Right atrium auricular region (tissue), 2 donors: ENCODE measurements around the gene KIF5C. TPM values are rescaled to one million over a fixed set of nuclear protein-coding genes. Genes with fewer than 3 reads are reported as not detected.

Experiments
- DNase-seq: peaks from one replicate; pipeline ENCODE4 v3.0.0-alpha.2; 2019; ENCODE audit warnings: low spot score
- H3K27ac ChIP-seq, 2 donors: fragments of 200-600 bp; sonication (generic); 1 replicate in 1 of 2; 2 replicates in 1 of 2; pipeline ENCODE4 v1.5.1; 2016 to 2019
- H3K27me3 ChIP-seq, 2 donors: fragments of 200-600 bp; sonication (generic); one replicate each; pipeline versions ENCODE4 v1.5.1 to v1.6.0; 2017 to 2019
- H3K36me3 ChIP-seq: fragments of 200-600 bp; sonication (generic); one replicate; pipeline ENCODE4 v1.5.1; 2016
- H3K4me1 ChIP-seq, 2 donors: fragments of 200-600 bp; sonication (generic); one replicate each; pipeline versions ENCODE4 v1.5.1 to v1.6.0; 2017 to 2019
- H3K4me3 ChIP-seq, 2 donors: fragments of 200-600 bp; sonication (generic); 1 replicate in 1 of 2; 2 replicates in 1 of 2; pipeline ENCODE4 v1.5.1; 2017 to 2019; ENCODE audit warnings: mild to moderate bottlenecking in 1 of 2, moderate library complexity in 1 of 2
- H3K9me3 ChIP-seq, 2 donors: fragments of 200-600 bp; sonication (generic); one replicate each; pipeline ENCODE4 v1.5.1; 2019
- CTCF ChIP-seq, 2 donors: fragments of 200-600 bp; sonication (generic); IDR thresholded peaks; one replicate each; pipeline ENCODE4 v1.5.1; 2019; ENCODE audit warnings: antibody characterized with exemption in 2 of 2
- total RNA-seq, 2 donors: library from RNA; depleted of rRNA; stranded (reverse); fragments of >200 nt; gene quantifications; one replicate each; pipeline ENCODE4 v1.1.0, GENCODE V29; 2016

The KIF5C gene
- total RNA-seq, 2 donors from 2014 or later, result 1.6 to 2.2 TPM

DNA sequence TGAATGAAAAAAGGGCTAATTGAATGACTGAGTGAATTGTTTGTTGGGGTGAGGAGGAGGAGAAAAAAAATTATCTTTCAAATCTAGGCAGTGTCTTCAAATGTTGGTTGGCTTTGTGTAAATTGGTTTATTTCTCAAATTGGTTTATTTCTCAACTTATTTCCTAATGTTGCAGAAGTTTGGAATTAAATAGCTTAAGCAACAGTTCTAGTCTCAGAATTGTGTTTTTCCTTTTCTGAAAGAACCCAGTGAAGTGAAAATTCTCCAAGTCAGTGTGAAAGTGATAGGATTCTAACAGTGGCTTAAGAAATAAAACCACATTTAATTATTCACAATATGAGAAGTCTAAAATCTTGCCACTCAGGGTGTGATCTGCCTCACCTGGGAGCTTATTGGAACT, 108.9 kb downstream of the KIF5C start:
- H3K4me3 ChIP-seq, result no peak overlapping the region
- no peaks in the 10 kb centered on the region for H3K4me1 ChIP-seq
- DNase-seq, result no peak
- TF ChIP-seq CTCF (IDR thresholded peaks at IDR 0.05), result no peak
- H3K9me3 ChIP-seq, result no peaks in the 10 kb centered on the region
- no peak overlapping the region for H3K27ac ChIP-seq
- no peaks in the 10 kb centered on the region for H3K36me3 ChIP-seq
- H3K27me3 ChIP-seq, result no peaks in the 10 kb centered on the region

- no peak overlapping the region for H3K4me3 ChIP-seq
- H3K27ac ChIP-seq, result no peak overlapping the region
- H3K36me3 ChIP-seq, result no peaks in the 10 kb centered on the region
- no peak for DNase-seq
- TF ChIP-seq CTCF (IDR thresholded peaks at IDR 0.05), result no peak
- H3K9me3 ChIP-seq, result no peaks in the 10 kb centered on the region
- H3K27me3 ChIP-seq, result no peaks in the 10 kb centered on the region
- H3K4me1 ChIP-seq, result no peaks in the 10 kb centered on the region
Measured at GRCh38 chr2:148984449-148984848, 109.4 kb downstream of the KIF5C start.

DNA sequence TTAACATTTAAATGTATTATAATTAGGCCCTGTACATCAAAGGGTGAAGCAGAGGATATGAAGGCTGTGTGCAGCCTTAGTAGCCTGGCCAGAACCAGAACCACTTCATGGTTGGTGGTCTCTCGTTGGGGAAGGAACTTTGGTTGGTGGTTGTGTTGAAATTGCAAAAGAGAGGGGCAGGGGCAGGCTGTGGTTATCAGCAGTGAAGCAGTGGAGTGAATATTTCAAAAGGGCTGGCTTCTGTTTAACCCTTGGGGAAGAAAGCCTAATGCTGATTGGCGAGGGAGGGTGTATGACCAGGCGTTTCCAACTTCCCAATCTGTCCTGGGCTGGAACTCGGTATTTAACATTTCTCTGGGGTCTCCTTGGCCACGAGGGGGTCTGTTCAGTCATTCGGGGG, 112.3 kb downstream of the KIF5C start:
- no peak for DNase-seq
- Histone ChIP-seq H3K4me1 (no peaks in the 10 kb centered on the region), H3K9me3 (no peaks in the 10 kb centered on the region), H3K27ac (no peak overlapping the region), H3K4me3 (no peak overlapping the region), H3K27me3 (no peaks in the 10 kb centered on the region), H3K36me3 (no peaks in the 10 kb centered on the region)
- no peak for TF ChIP-seq CTCF (IDR thresholded peaks at IDR 0.05)

- no peaks in the 10 kb centered on the region for H3K9me3 ChIP-seq
- no peaks in the 10 kb centered on the region for H3K36me3 ChIP-seq
- no peaks in the 10 kb centered on the region for H3K27me3 ChIP-seq
Measured at GRCh38 chr2:148988337-148988736, 113.3 kb downstream of the KIF5C start.

GRCh38 chr2:148989882-148990493, 115.0 kb downstream of the KIF5C start:
- DNase-seq, result no peak
- Histone ChIP-seq H3K27ac (no peak overlapping the region), H3K27me3 (no peaks in the 10 kb centered on the region), H3K4me1 (no peaks in the 10 kb centered on the region), H3K36me3 (no peaks in the 10 kb centered on the region), H3K4me3 (no peak overlapping the region), H3K9me3 (no peaks in the 10 kb centered on the region)
- TF ChIP-seq CTCF (IDR thresholded peaks at IDR 0.05), result peak; percentile 32 to 78

More at GRCh38 chr2:148988337-148988736, 113.3 kb downstream of the KIF5C start:
- TF ChIP-seq CTCF (IDR thresholded peaks at IDR 0.05), result no peak
- DNase-seq, result no peak
- Histone ChIP-seq H3K4me1 (no peaks in the 10 kb centered on the region), H3K27ac (no peak overlapping the region), H3K4me3 (no peak overlapping the region)

- Histone ChIP-seq H3K36me3 (no peaks in the 10 kb centered on the region), H3K4me1 (no peaks in the 10 kb centered on the region), H3K27ac (no peak overlapping the region), H3K27me3 (no peaks in the 10 kb centered on the region), H3K4me3 (no peak overlapping the region), H3K9me3 (no peaks in the 10 kb centered on the region)
- no peak for TF ChIP-seq CTCF (IDR thresholded peaks at IDR 0.05)
- DNase-seq, result no peak
Measured at GRCh38 chr2:148990968-148991367, 115.9 kb downstream of the KIF5C start.
